HepG2 (cell line): ENCODE data around the gene MLXIPL. TPM values are rescaled to one million over a fixed set of nuclear protein-coding genes. Genes with fewer than 3 reads are reported as not detected.

Experiments used
- AGO1 ChIP-seq: fragments of 200-400 bp; formaldehyde crosslinking; IDR thresholded peaks from 2 replicates; pipeline ENCODE4 v1.6.1; 2017; ENCODE audit warnings: mild to moderate bottlenecking, low read depth, low read length, moderate library complexity; ENCODE audit not compliant: poor library complexity, severe bottlenecking
- ATF5 ChIP-seq: sonication (generic); formaldehyde crosslinking; IDR thresholded peaks from 2 replicates; pipeline ENCODE4 v1.4.0; 2020; ENCODE audit warnings: mild to moderate bottlenecking, low read depth, missing genetic modification reagents
- CBX2 ChIP-seq, 2 experiments: fragments of 200-600 bp in 1 of 2; sonication (generic); formaldehyde crosslinking in 1 of 2; IDR thresholded peaks; 2 replicates each; pipeline versions ENCODE4 v1.7.0 to v1.8.1; 2018 to 2022; ENCODE audit warnings: low read depth in 2 of 2, low read length in 1 of 2, mild to moderate bottlenecking in 1 of 2, missing genetic modification reagents in 1 of 2
- E2F2 ChIP-seq: sonication (generic); formaldehyde crosslinking; IDR thresholded peaks from 2 replicates; pipeline ENCODE4 v1.4.0; 2020; ENCODE audit warnings: missing genetic modification reagents, borderline replicate concordance
- FOXK1 ChIP-seq: sonication (generic); formaldehyde crosslinking; IDR thresholded peaks from 2 replicates; pipeline ENCODE4 v1.4.0; 2020; ENCODE audit warnings: low read depth, missing genetic modification reagents, borderline replicate concordance
- HMG20B ChIP-seq: conservative IDR thresholded peaks from 2 replicates; pipeline ENCODE4 v1.6.1; 2016; ENCODE audit warnings: missing genetic modification reagents, missing compliant biosample characterization
- HMGA1 ChIP-seq: sonication (generic); formaldehyde crosslinking; conservative IDR thresholded peaks from 2 replicates; pipeline ENCODE4 v1.4.0; 2020; ENCODE audit warnings: missing genetic modification reagents
- HNF1B ChIP-seq: sonication (generic); formaldehyde crosslinking; IDR thresholded peaks from 2 replicates; pipeline ENCODE4 v1.5.1; 2020; ENCODE audit warnings: mild to moderate bottlenecking, moderate library complexity, missing genetic modification reagents
- HOMEZ ChIP-seq: IDR thresholded peaks from 2 replicates; pipeline ENCODE4 v1.6.1; 2016; ENCODE audit warnings: low read depth
- NAIF1 ChIP-seq: sonication (generic); formaldehyde crosslinking; IDR thresholded peaks from 2 replicates; pipeline ENCODE4 v1.5.0; 2020; ENCODE audit warnings: mild to moderate bottlenecking, missing genetic modification reagents, borderline replicate concordance
- PPARG ChIP-seq: conservative IDR thresholded peaks from 2 replicates; pipeline ENCODE4 v1.6.1; 2016; ENCODE audit warnings: missing biosample characterization, missing genetic modification reagents
- RAD21 ChIP-seq: fragments of 450-650 bp; formaldehyde crosslinking; IDR thresholded peaks from 2 replicates; pipeline ENCODE4 v1.5.0; 2020; ENCODE audit warnings: mild to moderate bottlenecking
- SMAD9 ChIP-seq: sonication (generic); formaldehyde crosslinking; IDR thresholded peaks from 2 replicates; pipeline ENCODE4 v1.5.1; 2020; ENCODE audit warnings: mild to moderate bottlenecking, missing genetic modification reagents
- TCF12 ChIP-seq, 2 experiments: fragments of 450-650 bp in 1 of 2; sonication (generic) in 1 of 2; formaldehyde crosslinking in 1 of 2; IDR thresholded peaks; 2 replicates each; pipeline versions ENCODE4 v1.6.1 to v1.8.0; 2017 to 2022; ENCODE audit warnings: antibody characterized with exemption in 1 of 2, mild to moderate bottlenecking in 1 of 2, missing genetic modification reagents in 1 of 2, moderate library complexity in 1 of 2
- U2AF2 ChIP-seq: fragments of 200-400 bp; formaldehyde crosslinking; IDR thresholded peaks from 2 replicates; pipeline ENCODE4 v1.6.1; 2017; ENCODE audit warnings: low read depth, mild to moderate bottlenecking, low read length
- ZC3H13 ChIP-seq: sonication (generic); formaldehyde crosslinking; IDR thresholded peaks from 2 replicates; pipeline ENCODE4 v1.8.1; 2023; ENCODE audit warnings: mild to moderate bottlenecking, missing genetic modification reagents, moderate library complexity
- ZNF274 ChIP-seq: sonication (generic); formaldehyde crosslinking; IDR thresholded peaks from 2 replicates; pipeline ENCODE4 v1.5.1; 2020; ENCODE audit warnings: mild to moderate bottlenecking, missing genetic modification reagents
- ZNF30 ChIP-seq: sonication (generic); formaldehyde crosslinking; IDR thresholded peaks from 2 replicates; pipeline ENCODE4 v1.5.0; 2020; ENCODE audit warnings: mild to moderate bottlenecking, missing genetic modification reagents
- ZNF446 ChIP-seq: sonication (generic); formaldehyde crosslinking; IDR thresholded peaks from 2 replicates; pipeline ENCODE4 v1.5.0; 2020; ENCODE audit warnings: mild to moderate bottlenecking, missing genetic modification reagents
- ZNF678 ChIP-seq: sonication (generic); formaldehyde crosslinking; IDR thresholded peaks from 2 replicates; pipeline ENCODE4 v1.4.0; 2020; ENCODE audit warnings: mild to moderate bottlenecking, missing genetic modification reagents
- ZNF784 ChIP-seq: sonication (generic); formaldehyde crosslinking; IDR thresholded peaks from 2 replicates; pipeline ENCODE4 v1.5.1; 2020; ENCODE audit warnings: missing genetic modification reagents, mild to moderate bottlenecking, borderline replicate concordance
- ZSCAN9 ChIP-seq: IDR thresholded peaks from 2 replicates; pipeline ENCODE4 v1.6.1; 2016; ENCODE audit warnings: borderline replicate concordance
- polyA plus RNA-seq, 8 experiments: library from polyadenylated mRNA; depleted of rRNA in 3 of 8; stranded (reverse) in 7 of 8; unstranded in 1 of 8; fragments of >200 nt; fragmentation: Illumina TruSeq in 4 of 8; extraction: Trizol in 4 of 8; gene quantifications; 2 replicates each; pipeline versions ENCODE4 v1.2.1 to v1.2.3, GENCODE V29; 2011 to 2016; ENCODE audit warnings: low read depth in 4 of 8, missing spikeins in 1 of 8, mixed read lengths in 1 of 8; ENCODE audit not compliant: insufficient read depth in 1 of 8
- total RNA-seq, 5 experiments: library from RNA; depleted of rRNA; stranded (reverse); fragments of >200 nt; fragmentation: Illumina TruSeq; extraction: Trizol; gene quantifications; 2 replicates each; pipeline ENCODE4 v1.2.3, GENCODE V29; 2016; ENCODE audit warnings: low read depth in 1 of 5
- TF ChIP-seq, protein P1 (sequence below): sonication (generic); formaldehyde crosslinking; IDR thresholded peaks from 2 replicates; pipeline ENCODE4 v1.4.0; 2020; ENCODE audit warnings: missing genetic modification reagents

MLXIPL gene
- total and polyA plus RNA-seq, 2 of the 13 experiments (the other 11 are each of a cell fraction or from before 2014, with no cell fraction given) = 51.6 to 60.1 TPM

DNA sequence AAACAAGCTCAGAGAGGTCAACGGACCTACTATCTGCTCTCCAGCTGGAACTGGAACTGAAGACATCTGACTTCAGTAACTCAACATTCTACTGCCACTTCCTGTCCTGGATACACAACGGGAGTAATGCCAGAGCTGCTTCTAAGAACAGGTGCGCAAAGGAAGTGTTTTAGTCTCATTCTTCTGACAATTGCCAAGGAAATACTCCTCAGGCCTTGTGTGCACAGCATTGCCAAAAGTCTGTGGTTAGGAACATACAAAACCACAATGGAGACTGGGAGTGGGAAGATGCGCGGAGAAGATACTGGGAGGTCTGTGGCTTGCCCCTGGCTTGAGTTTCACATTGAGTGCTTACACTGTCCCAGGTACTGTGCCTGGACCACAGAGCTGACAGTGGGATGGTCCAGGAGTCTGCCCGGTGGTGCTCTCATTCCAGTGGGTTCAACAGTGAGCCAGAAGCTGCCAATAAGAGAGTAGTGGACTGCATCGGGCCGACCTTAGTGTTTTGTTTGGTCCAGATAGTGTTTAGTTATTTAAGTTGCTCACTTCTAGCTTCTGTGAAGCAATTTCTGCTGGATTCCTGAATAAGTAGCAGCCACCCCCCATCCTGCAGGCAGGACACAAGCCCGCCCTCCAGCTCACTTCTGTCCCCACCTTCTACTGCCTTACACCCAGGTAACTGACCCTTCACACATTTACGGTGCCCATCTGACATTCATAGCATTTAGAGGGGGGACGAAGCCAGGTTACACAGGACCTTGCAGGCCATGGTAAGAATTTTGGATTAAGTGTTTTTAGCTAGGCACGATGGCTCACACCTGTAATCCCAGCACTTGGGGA lies 56.3 kb downstream of the MLXIPL start (continued):
- TF ChIP-seq ZNF30 (CRISPR knock-in tag) = no peak
- no peak for TF ChIP-seq ZNF784 (CRISPR knock-in tag)
- TF ChIP-seq, protein P1, sequence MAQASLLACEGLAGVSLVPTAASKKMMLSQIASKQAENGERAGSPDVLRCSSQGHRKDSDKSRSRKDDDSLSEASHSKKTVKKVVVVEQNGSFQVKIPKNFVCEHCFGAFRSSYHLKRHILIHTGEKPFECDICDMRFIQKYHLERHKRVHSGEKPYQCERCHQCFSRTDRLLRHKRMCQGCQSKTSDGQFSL (CRISPR knock-in tag) = no peak
- peak; percentile 79 for TF ChIP-seq ZC3H13 (CRISPR knock-in tag)
- no peak for TF ChIP-seq ZNF446 (CRISPR knock-in tag)
- TF ChIP-seq ATF5 (CRISPR knock-in tag) = no peak
- no peak for TF ChIP-seq HMGA1 (CRISPR knock-in tag)
- no peak for TF ChIP-seq SMAD9 (CRISPR knock-in tag)
- TF ChIP-seq TCF12 (IDR thresholded peaks at IDR 0.05) = no peak
- TF ChIP-seq TCF12 (CRISPR knock-in tag; IDR thresholded peaks at IDR 0.05) = no peak
- TF ChIP-seq HMG20B (CRISPR knock-in tag) = no peak
- no peak for TF ChIP-seq AGO1
- no peak for TF ChIP-seq ZNF274 (CRISPR knock-in tag)
- no peak for TF ChIP-seq E2F2 (CRISPR knock-in tag)
- no peak for TF ChIP-seq NAIF1
- no peak for TF ChIP-seq FOXK1 (CRISPR knock-in tag)
- TF ChIP-seq CBX2 (IDR thresholded peaks at IDR 0.05; ENCODE audit: low read depth, low read length) = no peak
- no peak for TF ChIP-seq CBX2 (CRISPR knock-in tag; IDR thresholded peaks at IDR 0.05; ENCODE audit: low read depth)
- no peak for TF ChIP-seq PPARG
- 0 out of 2 replicates have a peak, but pooled peaks have one; percentile 34 for TF ChIP-seq HNF1B
- no peak for TF ChIP-seq ZNF678
- TF ChIP-seq U2AF2 = no peak
- no peak for TF ChIP-seq HOMEZ
- TF ChIP-seq ZSCAN9 (CRISPR knock-in tag) = no peak
- no peak for TF ChIP-seq RAD21 (CRISPR knock-in tag)
